ENCODE measurements around the gene CGNL1.

DNA sequence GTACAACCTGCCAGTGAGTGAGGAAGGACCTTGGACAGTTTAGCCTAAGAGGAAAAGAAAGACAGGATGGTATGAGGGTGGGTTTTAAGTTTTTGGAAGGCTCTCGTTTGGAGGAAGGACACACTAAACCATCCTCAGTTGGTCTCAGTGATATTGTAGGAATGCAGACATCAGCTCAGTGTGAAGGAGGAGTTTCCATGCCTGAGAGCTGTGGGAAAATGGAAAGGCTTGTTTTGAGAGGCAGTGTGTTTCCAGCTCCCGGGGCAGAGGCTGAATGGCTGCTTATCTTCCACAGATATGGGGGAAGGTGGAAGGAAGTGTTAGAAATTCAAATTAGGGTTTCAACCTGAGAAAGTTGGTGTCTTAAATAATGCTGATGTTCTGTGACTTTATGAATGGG lies 125.8 kb downstream of the CGNL1 start:
- no peak for TF ChIP-seq CTCF (IDR thresholded peaks at IDR 0.05)
- no peak for TF ChIP-seq POLR2A (IDR thresholded peaks at IDR 0.05)
